Upper lobe of left lung (tissue), 6 donors: ENCODE results near the gene SF3A1. TPM values are rescaled to one million over a fixed set of nuclear protein-coding genes. Genes with fewer than 3 reads are reported as not detected.

ENCODE experiments used
- ATAC-seq, 2 donors: fragments of 200-7000 bp; cut with Tn5 transposase; one replicate each; pipeline ENCODE4 v1.9.1; 2022; ENCODE audit warnings: mild to moderate bottlenecking in 2 of 2, moderate library complexity in 2 of 2; ENCODE audit not compliant: low FRiP score in 2 of 2
- DNase-seq, 2 donors: peaks; one replicate each; pipeline ENCODE4 v3.0.0-alpha.2; 2019 to 2020
- H3K27ac ChIP-seq, 4 donors: fragments of 200-600 bp; sonication (generic); one replicate each; pipeline ENCODE4 v1.5.1; 2016 to 2019
- H3K27me3 ChIP-seq, 4 donors: fragments of 200-600 bp; sonication (generic); one replicate each; pipeline ENCODE4 v1.5.1; 2017 to 2019
- H3K36me3 ChIP-seq, 4 donors: fragments of 200-600 bp; sonication (generic); one replicate each; pipeline ENCODE4 v1.5.1; 2016 to 2019
- H3K4me1 ChIP-seq, 4 donors: fragments of 200-600 bp; sonication (generic); one replicate each; pipeline ENCODE4 v1.5.1; 2018 to 2019
- H3K4me3 ChIP-seq, 4 donors: fragments of 200-600 bp; sonication (generic); one replicate each; pipeline ENCODE4 v1.5.1; 2017 to 2019; ENCODE audit warnings: mild to moderate bottlenecking in 2 of 4, moderate library complexity in 1 of 4
- H3K9me3 ChIP-seq, 4 donors: fragments of 200-600 bp; sonication (generic); one replicate each; pipeline ENCODE4 v1.5.1; 2018 to 2019
- EP300 ChIP-seq, 4 donors: sonication (generic); formaldehyde crosslinking; IDR thresholded peaks; one replicate each; pipeline ENCODE4 v1.5.1; 2017; ENCODE audit warnings: antibody characterized with exemption in 4 of 4, control low read depth in 2 of 4
- POLR2A ChIP-seq, 4 donors: fragments of 450-650 bp; IDR thresholded peaks; one replicate each; pipeline ENCODE4 v1.5.1; 2016 to 2017; ENCODE audit warnings: antibody characterized with exemption in 4 of 4, mild to moderate bottlenecking in 2 of 4
- POLR2AphosphoS5 ChIP-seq, 2 donors: sonication (generic); formaldehyde crosslinking; IDR thresholded peaks; one replicate each; pipeline ENCODE4 v1.5.1; 2017; ENCODE audit warnings: antibody characterized with exemption in 2 of 2
- WGBS, 2 donors: methylation state at CpG; one replicate each; pipeline ENCODE4 v1.1.5; 2017 to 2018; 5-methylcytosine and 5-hydroxymethylcytosine counted together
- total RNA-seq, 6 donors: library from RNA; depleted of rRNA in 4 of 6; stranded (reverse); fragments of >200 nt in 4 of 6; gene quantifications; one replicate each; pipeline versions ENCODE4 v1.1.0 to v1.2.1, GENCODE V29; 2016 to 2021
- TF ChIP-seq, protein P1 (sequence below), 6 experiments: fragments of 450-650 bp in 4 of 6; fragments of 200-600 bp in 2 of 6; sonication (generic) in 2 of 6; IDR thresholded peaks; one replicate each; pipeline ENCODE4 v1.5.1; 2016 to 2019; ENCODE audit warnings: antibody characterized with exemption in 6 of 6
- donor health status: DM: no; HTN: no; CAD: no; lungs with moderate emphysema.
- donor health status: DM: no; HTN: yes; CAD: no; lungs with severe emphysema.

SF3A1 gene
- total RNA-seq, 6 donors from 2014 or later: 89.1 to 204 (median 138) TPM

DNA sequence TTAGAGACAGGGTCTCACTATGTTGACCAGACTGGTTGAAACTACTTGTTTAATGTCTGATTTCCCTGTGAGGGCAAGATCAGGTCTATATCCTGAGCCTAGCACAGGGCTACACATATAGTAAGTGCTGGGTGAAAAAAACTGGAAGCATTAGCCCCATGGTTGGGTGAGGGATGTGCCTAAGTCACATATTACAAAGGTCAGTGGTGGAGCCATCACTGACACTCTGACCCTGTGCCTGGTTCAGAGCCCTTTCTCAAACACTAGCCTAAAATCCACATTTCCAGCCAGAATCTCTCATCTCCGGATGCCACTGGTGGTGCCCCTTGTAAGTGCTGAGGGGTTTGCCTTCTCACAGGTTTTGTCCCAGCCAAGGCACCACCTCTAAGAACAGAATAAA lies 38.9 kb downstream of the SF3A1 start:
- H3K4me3 ChIP-seq: no peak overlapping the region
- WGBS, 2 donors: 100% methylated on average over 1 of the region's 1 CpG; no CpG with 5 or more reads in 1 of the 2 donors
- H3K27ac ChIP-seq: peak overlapping the region in 3 of 4 donors; percentile 60 to 71 (median 69)
- H3K9me3 ChIP-seq: no peaks in the 10 kb centered on the region
- H3K36me3 ChIP-seq: peaks cover 0 to 24% (median 5%) of the 10 kb centered on the region in 4 donors
- DNase-seq (no peak), ATAC-seq (no peak)
- no peaks in the 10 kb centered on the region for H3K27me3 ChIP-seq
- TF ChIP-seq POLR2A (IDR thresholded peaks at IDR 0.05): no peak
- TF ChIP-seq EP300 (IDR thresholded peaks at IDR 0.05): no peak
- TF ChIP-seq POLR2AphosphoS5 (IDR thresholded peaks at IDR 0.05): no peak
- TF ChIP-seq, protein P1, sequence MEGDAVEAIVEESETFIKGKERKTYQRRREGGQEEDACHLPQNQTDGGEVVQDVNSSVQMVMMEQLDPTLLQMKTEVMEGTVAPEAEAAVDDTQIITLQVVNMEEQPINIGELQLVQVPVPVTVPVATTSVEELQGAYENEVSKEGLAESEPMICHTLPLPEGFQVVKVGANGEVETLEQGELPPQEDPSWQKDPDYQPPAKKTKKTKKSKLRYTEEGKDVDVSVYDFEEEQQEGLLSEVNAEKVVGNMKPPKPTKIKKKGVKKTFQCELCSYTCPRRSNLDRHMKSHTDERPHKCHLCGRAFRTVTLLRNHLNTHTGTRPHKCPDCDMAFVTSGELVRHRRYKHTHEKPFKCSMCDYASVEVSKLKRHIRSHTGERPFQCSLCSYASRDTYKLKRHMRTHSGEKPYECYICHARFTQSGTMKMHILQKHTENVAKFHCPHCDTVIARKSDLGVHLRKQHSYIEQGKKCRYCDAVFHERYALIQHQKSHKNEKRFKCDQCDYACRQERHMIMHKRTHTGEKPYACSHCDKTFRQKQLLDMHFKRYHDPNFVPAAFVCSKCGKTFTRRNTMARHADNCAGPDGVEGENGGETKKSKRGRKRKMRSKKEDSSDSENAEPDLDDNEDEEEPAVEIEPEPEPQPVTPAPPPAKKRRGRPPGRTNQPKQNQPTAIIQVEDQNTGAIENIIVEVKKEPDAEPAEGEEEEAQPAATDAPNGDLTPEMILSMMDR (IDR thresholded peaks at IDR 0.05): no peak
- peaks cover 64 to 94% (median 89%) of the 10 kb centered on the region in 4 donors for H3K4me1 ChIP-seq

DNA sequence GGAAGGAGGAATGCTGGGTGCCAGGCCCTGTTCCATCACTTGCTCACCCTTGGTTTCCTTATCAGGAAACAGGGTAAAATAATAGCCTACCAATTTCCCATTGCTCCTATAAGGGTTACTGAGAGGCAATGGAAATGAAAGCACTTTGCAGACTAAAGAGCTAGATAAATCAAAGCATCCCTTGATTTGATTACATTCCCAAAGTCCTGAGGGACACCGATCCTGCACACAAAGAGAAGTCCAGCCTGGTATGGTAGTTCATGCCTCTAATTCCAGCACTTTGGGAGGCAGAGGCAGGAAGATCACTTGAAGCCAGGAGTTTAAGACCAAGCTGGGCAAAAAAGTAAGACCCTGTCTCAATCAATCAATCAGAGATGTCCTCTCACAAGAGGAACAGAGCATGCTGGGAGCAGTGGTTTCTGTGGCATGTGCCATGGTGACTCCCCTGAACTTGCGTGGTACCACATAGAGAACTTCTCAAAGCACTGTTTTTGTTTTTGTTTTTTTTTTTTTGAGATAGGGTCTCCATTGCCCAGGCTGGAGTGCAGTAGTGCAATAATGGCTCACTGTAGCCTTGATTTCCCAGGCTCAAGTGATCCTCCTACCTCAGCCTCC lies 40.6 kb downstream of the SF3A1 start:
- Histone ChIP-seq H3K36me3 (peaks cover 0 to 23% (median 1%) of the 10 kb centered on the region in 4 donors), H3K27ac (peak overlapping the region in 3 of 4 donors; percentile 60 to 75 (median 69))
- no peak for ATAC-seq

DNA sequence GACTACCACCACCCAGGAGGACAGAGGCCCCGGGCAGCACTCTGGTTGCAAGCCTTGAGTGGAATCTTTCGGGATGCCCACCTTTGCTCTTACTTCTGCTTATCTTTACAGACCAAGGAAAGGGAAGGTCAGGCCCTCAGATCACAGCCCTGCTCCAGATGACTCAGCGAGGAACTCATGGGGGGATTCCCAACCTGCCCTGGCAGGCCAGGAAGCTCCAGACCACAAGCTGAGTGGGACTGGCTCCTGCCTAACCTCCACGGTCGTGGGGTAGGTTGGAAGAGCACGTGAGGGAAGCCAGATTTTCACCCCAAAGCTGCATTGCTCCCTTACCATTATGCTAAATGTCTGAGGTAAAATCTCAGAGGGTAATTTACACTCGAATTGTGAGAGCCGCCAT lies 41.8 kb downstream of the SF3A1 start:
- DNase-seq (no peak), ATAC-seq (no peak)
- Histone ChIP-seq H3K27ac (peak overlapping the region in 3 of 4 donors; percentile 60 to 75 (median 71)), H3K4me1 (peaks cover 78 to 98% (median 96%) of the 10 kb centered on the region in 4 donors), H3K27me3 (no peaks in the 10 kb centered on the region), H3K36me3 (peaks cover 0 to 12% (median 0%) of the 10 kb centered on the region in 4 donors), H3K4me3 (no peak overlapping the region), H3K9me3 (no peaks in the 10 kb centered on the region)
- TF ChIP-seq, protein P1 (IDR thresholded peaks at IDR 0.05): no peak
- no peak for TF ChIP-seq POLR2A (IDR thresholded peaks at IDR 0.05)
- 61 to 72% methylated on average over 8 of the region's 8 CpGs for WGBS, 2 donors

More for the DNA sequence above, 40.6 kb downstream of the SF3A1 start:
- Histone ChIP-seq H3K9me3 (no peaks in the 10 kb centered on the region), H3K27me3 (no peaks in the 10 kb centered on the region), H3K4me3 (no peak overlapping the region), H3K4me1 (peaks cover 68 to 96% (median 95%) of the 10 kb centered on the region in 4 donors)
- WGBS, 2 donors: 75 to 86% methylated on average over 2 of the region's 2 CpGs
- TF ChIP-seq POLR2A (IDR thresholded peaks at IDR 0.05): no peak
- TF ChIP-seq, protein P1 (IDR thresholded peaks at IDR 0.05): no peak
- no peak for TF ChIP-seq POLR2AphosphoS5 (IDR thresholded peaks at IDR 0.05)
- no peak for TF ChIP-seq EP300 (IDR thresholded peaks at IDR 0.05)
- no peak for DNase-seq

DNA sequence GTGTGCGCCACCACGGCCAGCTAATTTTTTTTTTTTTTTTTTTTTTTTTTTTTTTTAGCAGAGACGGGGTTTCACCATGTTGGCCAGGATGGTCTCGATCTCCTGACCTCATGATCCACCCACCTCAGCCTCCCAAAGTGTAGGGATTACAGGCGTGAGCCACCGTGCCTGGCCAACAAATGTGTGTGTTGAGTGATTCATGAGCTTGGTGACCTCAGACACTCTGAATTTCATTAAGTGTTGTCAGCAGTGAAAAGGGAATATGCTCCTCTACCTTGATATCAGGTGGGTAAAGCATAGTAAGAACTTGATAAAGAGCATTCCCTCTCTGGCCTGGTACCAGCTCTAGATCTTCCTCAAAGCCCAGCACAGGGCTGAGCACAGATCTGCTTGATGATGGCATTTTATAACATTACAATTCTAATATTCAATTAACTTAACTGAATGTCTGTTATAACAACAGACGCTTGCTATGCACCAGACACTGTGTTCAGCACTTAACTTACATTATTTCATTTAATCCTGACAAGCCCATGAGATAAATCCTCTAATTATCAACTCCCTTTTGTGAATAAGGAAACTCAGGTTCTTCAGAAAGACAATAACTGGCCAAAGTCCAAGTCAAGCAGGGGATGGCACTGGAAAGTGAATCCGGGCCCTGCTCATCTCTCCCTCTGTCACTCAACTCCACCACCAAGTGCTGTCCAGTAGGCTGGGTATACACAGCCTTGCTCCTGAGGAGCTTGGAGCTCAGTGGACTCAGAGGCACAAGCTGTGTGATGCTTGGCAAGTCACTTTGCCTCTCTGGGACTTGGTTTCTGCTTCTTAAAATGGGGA lies 42.9 kb downstream of the SF3A1 start:
- peak overlapping the region in 3 of 4 donors; percentile 52 to 75 (median 63) for H3K27ac ChIP-seq
- WGBS, 2 donors: 83 to 90% methylated on average over 4 to 5 of the region's 8 CpGs
- ATAC-seq: no peak

More for the DNA sequence above, 42.9 kb downstream of the SF3A1 start:
- TF ChIP-seq, protein P1 (IDR thresholded peaks at IDR 0.05): no peak
- TF ChIP-seq POLR2AphosphoS5 (IDR thresholded peaks at IDR 0.05) (no peak), POLR2A (IDR thresholded peaks at IDR 0.05) (no peak), EP300 (IDR thresholded peaks at IDR 0.05) (no peak)
- Histone ChIP-seq H3K27me3 (no peaks in the 10 kb centered on the region), H3K4me3 (no peak overlapping the region), H3K4me1 (peaks cover 79 to 98% (median 96%) of the 10 kb centered on the region in 4 donors), H3K36me3 (peaks cover 0 to 12% (median 0%) of the 10 kb centered on the region in 4 donors), H3K9me3 (no peaks in the 10 kb centered on the region)
- DNase-seq: no peak
